PC-9 (cell line): Measurements from ENCODE around the gene ESPL1. TPM values are rescaled to one million over a fixed set of nuclear protein-coding genes. Genes with fewer than 3 reads are reported as not detected.
A peak's percentile ranks its signal among the peaks of the same experiment; 100 is the strongest.

Source experiments
- BruUV-seq: library from RNA; stranded (reverse); fragments of 400-500 nt; replicated peaks from 2 replicates; lab custom pipeline; 2021; lab: Mats Ljungman, UMichigan
- CTCF ChIA-PET: fragments of 300-600 bp; sonication (Branson Sonifier 250); formaldehyde crosslinking; loops from one replicate; lab custom pipeline; 2022; ENCODE audit warnings: antibody characterized with exemption; lab: Charles Lee
- POLR2A ChIA-PET: fragments of 300-600 bp; sonication (Branson Sonifier 250); formaldehyde crosslinking; loops from one replicate; lab custom pipeline; 2022; ENCODE audit warnings: antibody characterized with exemption; ENCODE audit not compliant: unreplicated experiment; lab: Charles Lee
- DNase-seq, 2 experiments: peaks; one replicate each; pipeline versions ENCODE4 v3.0.0 to v3.0.0-alpha.2; 2015 to 2022; ENCODE audit warnings: mixed read lengths in 1 of 2
- H2AFZ ChIP-seq: fragments of 200-600 bp; sonication (generic); 2 replicates; pipeline ENCODE4 v1.8.1; 2017; ENCODE audit warnings: antibody characterized with exemption
- H3F3A ChIP-seq: fragments of 200-600 bp; sonication (generic); 2 replicates; pipeline ENCODE4 v1.8.1; 2017; ENCODE audit warnings: antibody characterized with exemption, mild to moderate bottlenecking, low read depth; ENCODE audit not compliant: insufficient read depth
- H3K27ac ChIP-seq: fragments of 200-600 bp; sonication (generic); 2 replicates; pipeline ENCODE4 v1.6.1; 2016; ENCODE audit warnings: mixed run types
- H3K27me3 ChIP-seq: fragments of 200-600 bp; sonication (generic); 2 replicates; pipeline ENCODE4 v1.6.1; 2016; ENCODE audit warnings: low read depth, mixed run types; ENCODE audit not compliant: insufficient read depth
- H3K36me3 ChIP-seq: fragments of 200-600 bp; sonication (generic); 2 replicates; pipeline ENCODE4 v1.6.1; 2016; ENCODE audit warnings: low read depth, mixed run types
- H3K4me1 ChIP-seq: fragments of 200-600 bp; sonication (generic); replicated peaks from 2 replicates; pipeline ENCODE4 v1.6.1; 2016; ENCODE audit warnings: mixed run types; ENCODE audit not compliant: insufficient read depth
- H3K4me2 ChIP-seq: fragments of 200-600 bp; sonication (generic); 2 replicates; pipeline ENCODE4 v1.6.1; 2017; ENCODE audit warnings: mixed run types
- H3K4me3 ChIP-seq: fragments of 200-600 bp; sonication (generic); 2 replicates; pipeline ENCODE4 v1.6.1; 2016; ENCODE audit warnings: mixed run types
- H3K79me2 ChIP-seq: fragments of 200-600 bp; sonication (generic); 2 replicates; pipeline ENCODE4 v1.6.1; 2017; ENCODE audit warnings: low read depth, mixed run types
- H3K9me2 ChIP-seq: fragments of 200-600 bp; sonication (generic); 2 replicates; pipeline ENCODE4 v1.8.1; 2017; ENCODE audit warnings: mild to moderate bottlenecking; ENCODE audit not compliant: insufficient read depth
- H3K9me3 ChIP-seq: fragments of 200-600 bp; sonication (generic); 2 replicates; pipeline ENCODE4 v1.8.1; 2016; ENCODE audit warnings: low read depth; ENCODE audit not compliant: insufficient read depth
- H4K20me1 ChIP-seq: fragments of 200-600 bp; sonication (generic); 2 replicates; pipeline ENCODE4 v1.8.1; 2017; ENCODE audit not compliant: insufficient read depth
- EZH2 ChIP-seq: fragments of 200-600 bp; sonication (generic); IDR thresholded peaks from 2 replicates; pipeline ENCODE4 v1.8.0; 2017; ENCODE audit warnings: antibody characterized with exemption, low read depth
- intact Hi-C: fragments of 100-400 bp; cut with micrococcal nuclease; formaldehyde crosslinking; loops from one replicate; pipeline ENCODE4 v1.10.0; 2022; ENCODE audit not compliant: unreplicated experiment
- total RNA-seq: library from RNA; stranded (reverse); gene quantifications from 2 replicates; pipeline ENCODE4 v1.2.3, GENCODE V29; 2021
- TF ChIP-seq, protein P1 (sequence below): fragments of 200-600 bp; sonication (generic); conservative IDR thresholded peaks from 2 replicates; pipeline ENCODE4 v1.6.1; 2017; ENCODE audit warnings: mixed run types, antibody characterized with exemption, mild to moderate bottlenecking, moderate library complexity

The ESPL1 gene
- total RNA-seq, 1 experiment from 2014 or later: 42.0 TPM

DNA sequence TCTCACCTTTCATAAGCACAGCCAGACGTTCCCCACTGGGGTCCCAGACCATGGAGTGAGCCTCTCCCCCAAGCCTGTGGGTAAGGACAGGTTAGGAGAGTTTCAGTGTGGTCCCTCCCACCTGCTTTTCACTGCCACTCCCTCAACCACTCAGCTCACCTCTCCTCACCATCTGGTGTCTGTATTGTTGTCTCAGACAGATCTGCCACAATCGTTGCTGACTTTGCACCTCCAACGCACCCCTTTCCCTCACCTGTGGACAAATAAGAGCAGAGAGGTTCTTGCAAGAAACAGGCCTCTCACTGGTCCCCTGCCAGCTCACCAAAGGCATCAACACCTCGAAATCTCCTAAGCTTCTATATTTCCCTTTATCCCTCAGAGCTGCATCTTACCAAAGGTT lies 40.2 kb downstream of the ESPL1 start:
- Histone ChIP-seq H3K36me3 (peaks cover 3% of the 10 kb centered on the region; the same call in 1 of the 2 replicates), H3K4me1 (no peaks in the 10 kb centered on the region), H3K9me3 (no peaks in the 10 kb centered on the region), H4K20me1 (no peaks in the 10 kb centered on the region), H3K4me3 (no peak overlapping the region), H2AFZ (no peak overlapping the region), H3K27ac (no peak overlapping the region), H3K4me2 (no peak overlapping the region), H3K27me3 (no peaks in the 10 kb centered on the region), H3F3A (no peaks in the 10 kb centered on the region; the same call in 1 of the 2 replicates), H3K9me2 (no peaks in the 10 kb centered on the region), H3K79me2 (no peaks in the 10 kb centered on the region)
- POLR2A ChIA-PET: no interaction called here
- TF ChIP-seq EZH2: no peak
- TF ChIP-seq, protein P1, sequence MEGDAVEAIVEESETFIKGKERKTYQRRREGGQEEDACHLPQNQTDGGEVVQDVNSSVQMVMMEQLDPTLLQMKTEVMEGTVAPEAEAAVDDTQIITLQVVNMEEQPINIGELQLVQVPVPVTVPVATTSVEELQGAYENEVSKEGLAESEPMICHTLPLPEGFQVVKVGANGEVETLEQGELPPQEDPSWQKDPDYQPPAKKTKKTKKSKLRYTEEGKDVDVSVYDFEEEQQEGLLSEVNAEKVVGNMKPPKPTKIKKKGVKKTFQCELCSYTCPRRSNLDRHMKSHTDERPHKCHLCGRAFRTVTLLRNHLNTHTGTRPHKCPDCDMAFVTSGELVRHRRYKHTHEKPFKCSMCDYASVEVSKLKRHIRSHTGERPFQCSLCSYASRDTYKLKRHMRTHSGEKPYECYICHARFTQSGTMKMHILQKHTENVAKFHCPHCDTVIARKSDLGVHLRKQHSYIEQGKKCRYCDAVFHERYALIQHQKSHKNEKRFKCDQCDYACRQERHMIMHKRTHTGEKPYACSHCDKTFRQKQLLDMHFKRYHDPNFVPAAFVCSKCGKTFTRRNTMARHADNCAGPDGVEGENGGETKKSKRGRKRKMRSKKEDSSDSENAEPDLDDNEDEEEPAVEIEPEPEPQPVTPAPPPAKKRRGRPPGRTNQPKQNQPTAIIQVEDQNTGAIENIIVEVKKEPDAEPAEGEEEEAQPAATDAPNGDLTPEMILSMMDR: no peak
- intact Hi-C loops: no loop called here
- no peak for DNase-seq
- CTCF ChIA-PET: no interaction called here
- no TSS peak for BruUV-seq

DNA sequence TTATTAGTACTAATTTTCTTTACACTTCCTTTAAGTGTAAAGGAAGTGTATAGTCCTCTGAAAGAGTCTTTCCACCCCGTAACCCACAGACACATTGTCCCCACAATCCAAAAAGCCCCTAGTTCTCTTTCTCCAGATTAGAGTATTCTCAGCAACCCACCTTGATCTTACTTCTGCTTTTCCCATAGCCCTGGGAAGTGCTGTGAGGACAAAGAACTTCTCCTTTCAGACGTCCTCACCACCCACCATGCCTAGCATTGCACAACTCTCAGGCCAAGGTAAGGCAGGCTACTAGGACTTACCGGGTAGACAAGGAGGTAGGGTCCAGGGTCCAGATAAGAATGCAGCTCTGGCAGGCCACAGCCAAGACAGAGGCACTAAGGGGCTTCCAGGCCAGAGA lies 45.9 kb downstream of the ESPL1 start:
- no TSS peak for BruUV-seq
- H3K4me2 ChIP-seq: no peak overlapping the region

DNA sequence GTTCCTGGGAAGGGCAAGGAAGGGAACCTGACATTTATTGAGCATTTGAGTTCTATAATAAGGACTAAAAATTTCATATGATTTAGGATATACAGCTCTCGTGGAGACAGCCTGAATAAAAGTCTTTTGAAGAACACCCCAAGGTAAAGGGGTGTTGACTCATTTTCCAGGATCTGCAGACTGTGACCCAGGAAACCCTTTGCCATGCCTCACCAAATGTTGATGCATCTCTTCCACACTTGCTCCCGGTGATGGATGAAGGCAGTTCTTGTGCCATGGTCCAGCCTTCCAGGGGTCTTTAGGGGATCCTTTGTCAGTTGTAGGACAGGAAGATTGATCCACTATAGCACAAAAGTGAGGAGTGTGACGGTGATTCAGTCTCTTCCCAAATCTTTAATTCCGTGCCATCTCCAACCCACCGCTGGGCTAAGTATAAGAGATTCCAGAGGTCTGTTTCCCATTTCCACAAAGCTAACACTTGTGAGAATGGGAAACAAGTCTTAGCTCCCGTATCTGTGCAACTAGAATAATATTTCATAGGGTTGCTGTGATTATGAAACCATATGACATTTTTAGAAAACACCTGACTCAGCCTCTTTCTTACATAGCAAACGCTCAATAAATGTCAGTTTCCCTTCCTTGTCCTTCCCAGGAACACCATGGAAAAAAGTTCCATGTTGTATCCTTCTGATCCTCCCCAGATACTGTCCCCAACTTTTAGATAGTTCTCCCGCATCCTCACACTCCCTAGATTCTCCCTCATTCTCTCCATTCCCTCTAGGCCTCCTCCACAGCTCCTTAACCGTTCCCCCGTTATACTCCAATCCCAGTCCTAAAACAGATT lies 52.5 kb downstream of the ESPL1 start:
- no peak for TF ChIP-seq EZH2
- TF ChIP-seq, protein P1: no peak
- POLR2A ChIA-PET: interaction anchor here (0.5 to 1.2 kb wide), 14 partner anchors 7 to 1176 kb away, joined by 3 to 15 read pairs (median 4); partner anchors contain the start of genes SP1 and TARBP2
- BruUV-seq: TSS peak; percentile 46
- Histone ChIP-seq H3K4me1 (peaks cover 16% of the 10 kb centered on the region), H4K20me1 (no peaks in the 10 kb centered on the region), H3K27me3 (no peaks in the 10 kb centered on the region), H2AFZ (peak overlapping the region; percentile 79), H3F3A (peaks cover 13% of the 10 kb centered on the region; the same call in 1 of the 2 replicates), H3K4me2 (peak overlapping the region; percentile 98), H3K27ac (peak overlapping the region; percentile 56), H3K9me2 (no peaks in the 10 kb centered on the region), H3K36me3 (no peaks in the 10 kb centered on the region), H3K79me2 (0 out of 2 replicates have a peak, but pooled peaks cover 7% of the 10 kb centered on the region), H3K9me3 (no peaks in the 10 kb centered on the region), H3K4me3 (peak overlapping the region; percentile 87)
- DNase-seq: no peak
- CTCF ChIA-PET: interaction anchor here (0.5 to 2.5 kb wide), 25 partner anchors 21 to 839 kb away, joined by 3 to 20 read pairs (median 4); partner anchors contain the start of genes CSAD, ESPL1, MYG1 and PFDN5
- intact Hi-C loops: loop anchor here (1.0 to 10.0 kb wide), 7 partner anchors 21 to 884 kb away; partner anchors contain the start of genes ATP5MC2, MYG1, PFDN5 and TARBP2

More for the DNA sequence above, 45.9 kb downstream of the ESPL1 start:
- Histone ChIP-seq H3K4me1 (no peaks in the 10 kb centered on the region), H3K9me3 (no peaks in the 10 kb centered on the region), H4K20me1 (no peaks in the 10 kb centered on the region), H3K4me3 (no peak overlapping the region), H2AFZ (no peak overlapping the region), H3K27me3 (no peaks in the 10 kb centered on the region), H3K27ac (no peak overlapping the region), H3K79me2 (no peaks in the 10 kb centered on the region), H3K9me2 (no peaks in the 10 kb centered on the region), H3K36me3 (no peaks in the 10 kb centered on the region; the same call in 1 of the 2 replicates), H3F3A (no peaks in the 10 kb centered on the region)
- POLR2A ChIA-PET: no interaction called here
- DNase-seq: no peak
- no peak for TF ChIP-seq EZH2
- TF ChIP-seq, protein P1: no peak
- intact Hi-C loops: no loop called here
- CTCF ChIA-PET: no interaction called here
